Stimulated activated CD4-positive, alpha-beta T cell treated with anti-CD3 and anti-CD28 coated beads, Interleukin-15, amount 100 ng/mL, for 48 hours (primary cell): ENCODE data around the gene SP110.
"Not testable (repeated sequence)": the region's sequence is repeated elsewhere in the genome, so short reads cannot be mapped to it uniquely, and the experiment has no call there.

Experiments used
- DNase-seq, 2 donors: peaks; one replicate each; pipeline ENCODE4 v3.0.0-alpha.2; 2020; ENCODE audit warnings: low read depth in 2 of 2

SP110 gene

DNA sequence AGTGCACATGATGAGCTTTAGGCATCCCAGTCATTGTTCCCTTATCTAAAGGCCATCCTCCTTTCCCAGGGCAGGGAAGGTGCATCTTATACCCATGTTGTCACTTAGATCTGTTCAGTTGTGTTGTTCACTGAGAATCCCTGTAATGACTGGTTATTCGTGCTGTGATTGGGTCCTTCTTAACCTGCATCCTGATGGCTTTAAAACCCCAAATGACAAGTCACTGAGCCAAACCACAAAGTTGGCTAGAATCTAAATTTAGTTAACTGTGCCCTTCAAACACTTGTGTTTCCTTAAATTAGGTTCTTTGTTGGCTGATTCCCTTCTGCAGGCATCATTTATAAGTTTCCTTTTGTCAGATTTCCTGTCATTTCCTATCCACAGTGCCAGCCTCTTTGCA lies 92.6 kb downstream of the SP110 start:
- no peak for DNase-seq

DNA sequence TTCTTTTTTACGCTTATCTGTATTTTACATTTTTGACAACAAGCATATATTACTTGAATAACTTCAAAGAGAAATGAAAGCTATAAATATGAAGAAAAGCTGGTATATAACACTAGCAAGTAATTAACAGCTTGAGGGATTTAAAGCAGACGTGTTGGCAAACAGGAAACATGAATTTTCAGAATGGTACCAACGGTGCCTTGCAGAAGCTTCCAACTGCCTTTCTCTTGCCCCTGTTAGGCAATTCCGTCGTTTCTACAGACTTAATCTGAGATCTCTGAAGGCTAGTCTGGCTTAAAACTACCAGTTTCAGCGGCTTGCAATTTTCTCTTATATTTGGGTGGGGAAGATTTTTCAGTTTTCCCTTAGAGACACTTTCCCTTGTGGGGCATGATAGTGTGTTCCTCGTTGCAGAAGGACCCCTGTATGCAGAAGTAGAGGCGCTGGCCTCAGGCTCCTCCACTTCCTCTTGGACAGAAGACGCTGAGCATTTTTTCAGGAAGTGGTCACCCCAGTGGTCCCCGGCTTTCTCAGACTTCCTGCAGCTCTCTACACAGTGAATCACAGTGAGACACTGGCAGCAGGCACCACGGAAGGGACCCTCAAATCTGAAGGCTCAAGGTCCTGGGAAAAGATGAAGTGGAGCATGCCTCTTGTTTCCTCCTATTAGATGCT lies 94.9 kb downstream of the SP110 start:
- no peak for DNase-seq

DNA sequence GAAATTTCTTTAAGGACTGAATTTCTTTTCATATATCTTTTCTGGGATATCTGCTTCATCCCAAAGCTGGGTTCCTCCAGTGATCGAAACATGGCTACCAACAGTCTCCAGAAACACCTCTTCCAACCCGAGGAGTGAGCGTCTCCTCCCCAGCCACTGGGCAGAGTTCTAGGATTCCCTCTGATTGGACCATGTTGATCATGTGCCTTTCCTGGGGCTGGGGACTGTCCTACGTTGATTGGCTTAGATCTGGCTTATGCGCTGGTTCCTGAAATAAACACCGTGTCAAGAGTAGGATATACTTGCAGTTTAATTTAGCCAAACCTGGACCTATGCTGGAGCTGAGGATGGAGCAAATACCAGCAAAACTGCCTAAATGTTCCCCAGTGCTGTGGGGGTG lies 95.5 kb downstream of the SP110 start:
- DNase-seq = no peak

DNA sequence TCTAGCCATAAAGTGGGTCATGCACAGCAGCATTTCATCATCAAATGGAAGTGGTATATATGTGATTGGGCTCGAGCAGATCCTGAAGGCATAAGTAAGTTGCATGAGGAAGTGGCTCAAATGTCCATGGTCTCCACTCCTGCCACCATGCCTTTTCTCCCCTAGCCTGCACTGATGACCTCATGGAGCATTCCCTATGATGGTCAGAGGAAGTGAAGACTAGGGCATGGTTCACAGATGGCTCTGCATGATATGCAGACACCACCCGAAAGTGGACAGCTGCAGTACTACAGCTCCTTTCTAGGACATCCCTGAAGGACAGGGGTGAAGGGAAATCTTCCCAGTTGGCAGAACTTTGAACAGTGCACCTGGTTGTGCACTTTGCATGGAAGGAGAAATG lies 99.4 kb downstream of the SP110 start:
- DNase-seq = not testable (repeated sequence)

DNA sequence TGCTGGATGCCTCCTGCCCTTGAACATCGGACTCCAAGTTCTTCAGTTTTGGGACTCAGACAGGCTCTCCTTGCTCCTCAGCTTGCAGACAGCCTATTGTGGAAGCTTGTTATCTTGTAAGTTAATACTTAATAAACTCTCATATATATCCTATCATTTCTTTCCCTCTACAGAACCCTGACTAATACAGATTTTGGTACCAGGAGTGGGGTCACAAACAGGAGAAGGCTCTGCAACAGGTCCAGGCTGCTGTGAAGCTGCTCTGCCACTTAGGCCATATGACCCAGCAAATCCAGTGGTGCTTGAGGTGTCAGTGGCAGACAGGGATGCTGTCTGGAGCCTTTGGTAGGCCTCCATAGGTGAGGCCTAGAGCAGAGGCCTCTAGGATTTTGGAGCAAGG lies 100.0 kb downstream of the SP110 start:
- not testable (repeated sequence) for DNase-seq
